ENCODE results near the gene C1orf94.
A peak's percentile ranks its signal among the peaks of the same experiment; 100 is the strongest.

The C1orf94 gene

DNA sequence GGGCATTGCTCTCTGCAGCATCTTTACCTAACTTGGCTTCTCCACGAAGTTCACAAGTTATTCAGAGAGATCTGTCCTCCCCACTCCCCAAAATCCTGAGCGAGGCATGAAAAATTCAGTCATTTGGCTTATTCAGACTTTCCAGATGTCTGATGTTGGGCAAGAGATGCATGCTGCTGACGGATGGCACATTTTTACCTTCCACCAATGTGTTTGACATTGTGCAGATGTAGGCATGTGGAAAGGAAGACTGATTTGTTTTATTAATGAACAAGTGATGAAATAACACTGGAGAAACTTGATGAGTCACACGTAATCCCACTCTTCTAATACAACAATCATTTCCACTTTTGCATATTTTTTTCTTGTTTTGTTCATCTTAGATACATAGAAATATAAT, 86.7 kb downstream of the C1orf94 start:
- DNase-seq, result no peak

DNA sequence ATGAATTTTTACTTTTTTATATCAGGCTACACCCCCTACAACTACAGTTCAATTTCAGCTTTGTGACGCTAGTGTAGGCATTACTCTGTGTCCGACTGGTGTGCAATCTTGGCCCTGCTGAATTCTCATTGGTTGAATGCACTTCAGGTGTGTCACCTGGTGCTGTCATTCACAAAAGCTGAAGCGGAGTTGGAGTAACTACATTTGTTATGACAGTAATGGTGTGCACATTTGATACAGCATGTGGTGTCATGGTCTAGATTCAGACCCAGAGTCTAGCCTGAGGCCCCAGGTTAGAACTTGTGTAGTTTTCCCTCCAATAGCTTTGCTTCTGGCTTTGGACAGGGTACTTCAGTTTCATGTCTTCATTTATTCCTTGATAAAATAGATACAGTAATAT, 88.7 kb downstream of the C1orf94 start:
- no peak for DNase-seq

DNA sequence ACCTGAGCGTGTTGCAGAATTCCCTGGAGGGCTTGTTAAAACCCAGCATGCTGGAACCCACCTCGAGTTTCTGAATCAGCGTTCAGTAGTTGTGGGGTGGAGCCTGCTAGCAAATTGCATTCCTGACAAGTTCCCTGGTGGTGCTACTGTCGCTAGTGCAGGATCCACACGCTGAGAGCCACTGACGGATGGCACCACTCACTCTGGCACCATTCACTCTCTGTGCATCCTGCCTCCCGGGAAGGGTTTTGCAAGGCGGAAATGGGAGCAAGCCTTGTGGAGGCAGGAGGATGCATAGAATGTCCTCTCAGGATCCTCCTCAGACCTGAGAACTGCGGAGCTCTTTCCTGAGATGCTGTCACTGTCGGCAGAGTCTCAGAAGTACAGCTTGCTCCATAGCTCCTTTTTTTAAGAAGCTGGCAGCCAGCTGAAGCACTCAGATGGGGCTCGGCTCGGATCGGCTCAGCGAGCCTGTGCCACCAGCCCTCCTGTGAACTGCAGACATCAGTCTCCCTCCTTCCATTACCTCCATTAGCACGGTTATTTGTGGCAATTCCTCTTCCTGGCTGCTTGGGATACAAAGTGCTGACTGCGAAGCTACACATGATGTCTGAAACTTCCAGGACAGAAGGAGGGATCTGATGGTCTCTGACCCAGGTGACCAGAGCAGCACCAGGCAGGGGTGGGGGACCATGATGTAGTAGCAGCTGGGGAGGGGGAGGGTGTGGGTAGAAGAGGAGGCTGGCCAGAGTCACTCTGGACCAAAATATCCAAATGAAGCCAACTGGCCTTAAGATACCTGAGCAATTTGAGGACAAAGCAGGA, 89.6 kb downstream of the C1orf94 start:
- no peak for DNase-seq

GRCh38 chr1:34267326-34267725, 90.6 kb downstream of the C1orf94 start:
- DNase-seq, result no peak

DNA sequence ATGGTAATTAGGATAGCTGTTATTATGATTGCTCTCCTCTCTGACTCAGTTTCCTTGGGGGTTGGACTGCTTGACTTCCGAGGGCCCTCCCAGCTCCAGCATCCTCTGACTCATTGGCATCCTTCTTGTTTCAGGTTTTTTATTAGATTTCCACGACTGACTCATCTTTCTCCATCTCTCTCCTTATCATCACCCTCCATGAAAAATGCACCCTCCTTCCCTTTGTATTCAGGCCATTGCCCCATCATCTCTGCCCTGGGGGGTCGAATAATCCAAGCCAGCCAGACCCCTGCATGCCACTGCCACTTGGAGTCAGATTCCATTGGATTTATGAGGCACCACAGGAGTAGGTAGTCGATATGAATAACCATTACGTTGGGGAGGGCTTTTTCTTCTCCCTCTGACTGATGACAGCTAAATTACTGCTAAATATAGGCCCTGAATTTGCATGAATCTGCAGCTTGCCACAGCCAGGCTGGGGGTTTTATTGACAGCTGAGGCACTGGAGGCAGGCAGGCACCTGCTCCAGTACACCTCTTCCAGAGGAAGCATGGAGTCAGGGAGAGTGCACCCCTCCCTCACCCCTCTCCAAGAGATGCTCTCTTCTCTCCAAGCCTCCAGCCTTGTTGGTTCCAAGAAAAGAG, 91.7 kb downstream of the C1orf94 start:
- DNase-seq, result peak; percentile 5

All from NCI-H226 (cell line).